H1 (cell line): ENCODE measurements around the gene CLMP. TPM values are rescaled to one million over a fixed set of nuclear protein-coding genes. Genes with fewer than 3 reads are reported as not detected.
A peak's percentile ranks its signal among the peaks of the same experiment; 100 is the strongest.

Experiments
- ATF3 ChIP-seq: IDR thresholded peaks from 2 replicates; pipeline ENCODE4 v1.6.1; 2011; ENCODE audit warnings: low read depth, mild to moderate bottlenecking, low read length; ENCODE audit not compliant: insufficient read depth
- CEBPB ChIP-seq: IDR thresholded peaks from 2 replicates; pipeline ENCODE4 v1.6.1; 2012; ENCODE audit warnings: low read depth, low read length
- EGR1 ChIP-seq: IDR thresholded peaks from 2 replicates; pipeline ENCODE4 v1.6.1; 2011; ENCODE audit warnings: low read depth, low read length, borderline replicate concordance
- EZH2 ChIP-seq: fragments of 200-600 bp; sonication (generic); IDR thresholded peaks from 2 replicates; pipeline ENCODE4 v1.7.1; 2012; ENCODE audit warnings: low read depth, mild to moderate bottlenecking, moderate library complexity, low read length, inconsistent platforms; ENCODE audit not compliant: severe bottlenecking
- HDAC2 ChIP-seq, 2 experiments: fragments of 300-600 bp in 1 of 2; sonication (generic) in 1 of 2; IDR thresholded peaks; 2 replicates each; pipeline ENCODE4 v1.6.1; 2011 to 2012; ENCODE audit warnings: low read depth in 2 of 2, low read length in 2 of 2, mild to moderate bottlenecking in 2 of 2, moderate library complexity in 2 of 2, borderline replicate concordance in 1 of 2, inconsistent platforms in 1 of 2
- JUN ChIP-seq: IDR thresholded peaks from 2 replicates; pipeline ENCODE4 v1.6.1; 2011; ENCODE audit warnings: low read depth, mild to moderate bottlenecking, improper control_type of control experiment, low read length
- JUND ChIP-seq: IDR thresholded peaks from 2 replicates; pipeline ENCODE4 v1.6.1; 2011; ENCODE audit warnings: mild to moderate bottlenecking, improper control_type of control experiment, low read length
- MAX ChIP-seq: IDR thresholded peaks from 2 replicates; pipeline ENCODE4 v1.6.1; 2012; ENCODE audit warnings: inconsistent platforms
- PHF8 ChIP-seq: fragments of 200-600 bp; sonication (generic); conservative IDR thresholded peaks from 2 replicates; pipeline ENCODE4 v1.7.1; 2012; ENCODE audit warnings: low read depth, mild to moderate bottlenecking, inconsistent platforms, low read length, moderate library complexity
- POLR2A ChIP-seq, 2 experiments: IDR thresholded peaks; 1 replicate in 1 of 2; 2 replicates in 1 of 2; pipeline ENCODE4 v1.6.1; 2011; ENCODE audit warnings: low read depth in 2 of 2, low read length in 2 of 2, mild to moderate bottlenecking in 2 of 2; ENCODE audit errors: control extremely low read depth in 1 of 2
- POU5F1 ChIP-seq: IDR thresholded peaks from 2 replicates; pipeline ENCODE4 v1.6.1; 2011; ENCODE audit warnings: low read depth, mild to moderate bottlenecking, low read length, moderate library complexity
- SIN3A ChIP-seq, 2 experiments: IDR thresholded peaks in 1 of 2; conservative IDR thresholded peaks in 1 of 2; 2 replicates each; pipeline ENCODE4 v1.6.1; 2011 to 2012; ENCODE audit warnings: low read length in 2 of 2, improper control_type of control experiment in 1 of 2, low read depth in 1 of 2, mild to moderate bottlenecking in 1 of 2
- TAF1 ChIP-seq: IDR thresholded peaks from 2 replicates; pipeline ENCODE4 v1.6.1; 2011; ENCODE audit warnings: mild to moderate bottlenecking, low read depth, low read length
- TAF7 ChIP-seq: optimal IDR thresholded peaks from 2 replicates; pipeline ENCODE3; 2011; ENCODE audit warnings: low read depth, mild to moderate bottlenecking, inconsistent platforms, low read length, moderate library complexity, borderline replicate concordance
- TBP ChIP-seq: IDR thresholded peaks from 2 replicates; pipeline ENCODE4 v1.6.1; 2011; ENCODE audit warnings: low read depth, low read length, improper control_type of control experiment
- USF2 ChIP-seq: IDR thresholded peaks from 2 replicates; pipeline ENCODE4 v1.6.1; 2011; ENCODE audit warnings: low read length, improper control_type of control experiment
- polyA plus RNA-seq, 7 experiments: library from polyadenylated mRNA; depleted of rRNA in 3 of 7; stranded (reverse) in 5 of 7; unstranded in 2 of 7; fragments of >200 nt in 5 of 7; fragments of 200-250 nt in 2 of 7; gene quantifications; 1 replicate in 5 of 7; 2 replicates in 1 of 7; 4 replicates in 1 of 7; pipeline versions ENCODE4 v1.2.1 to v1.2.3, GENCODE V29; 2011 to 2013; ENCODE audit warnings: missing spikeins in 2 of 7, mixed read lengths in 2 of 7
- total RNA-seq: library from RNA; stranded (reverse); fragmentation: NEBNext Ultra II Directional; extraction: Animal tissue kit (Norgen Biotek cat#: 25700); gene quantifications from 2 replicates; pipeline ENCODE4 v1.2.1, GENCODE V29; 2021

The CLMP gene
- total and polyA plus RNA-seq, 2 of the 8 experiments (the other 6 are each of a cell fraction or from before 2014, with no cell fraction given): 9.9 to 24.1 TPM

GRCh38 chr11:123196060-123196714 is 1.1 kb upstream of the CLMP start (continued):
- no peak for TF ChIP-seq PHF8
- TF ChIP-seq TAF1: peak; percentile 65
- 0 out of 2 replicates have a peak, but pooled peaks have one; percentile 11 for TF ChIP-seq EGR1
- peak; percentile 32 for TF ChIP-seq EZH2
- peak; percentile 72 for TF ChIP-seq MAX
- TF ChIP-seq HDAC2 (IDR thresholded peaks at IDR 0.05; ENCODE audit: borderline replicate concordance in 1 of 2, low read depth in 2 of 2, low read length in 2 of 2): peak in 1 of 2 experiments; percentile 83; a peak in 1 of 4 replicates
- no peak for TF ChIP-seq POU5F1
- TF ChIP-seq ATF3: peak; percentile 83
- TF ChIP-seq JUND: peak; percentile 90
- peak; percentile 97 for TF ChIP-seq CEBPB
- TF ChIP-seq TBP: 0 out of 2 replicates have a peak, but pooled peaks have one; percentile 16
- TF ChIP-seq TAF7: no peak
- TF ChIP-seq POLR2A (IDR thresholded peaks at IDR 0.05; ENCODE audit: control extremely low read depth in 1 of 2, low read depth in 2 of 2, low read length in 2 of 2): peak in 1 of 2 experiments; percentile 57; a peak in 1 of 3 replicates
- no peak for TF ChIP-seq USF2
- 0 out of 4 replicates have a peak, but pooled peaks of 1 of the 2 experiments have one; percentile 21 for TF ChIP-seq SIN3A (conservative IDR thresholded peaks at IDR 0.05 in 1 of 2, IDR thresholded peaks at IDR 0.05 in 1 of 2; ENCODE audit: low read depth in 1 of 2, low read length in 2 of 2)
- 0 out of 2 replicates have a peak, but pooled peaks have one; percentile 23 for TF ChIP-seq JUN
- TF ChIP-seq, all 59 proteins: peak for 18
